Head of caudate nucleus (tissue), 42 donors: ENCODE data around the gene NLRC5.

Experiments used
- DNase-seq, 42 donors: peaks; one replicate each; pipeline versions ENCODE4 v3.0.0 to v3.0.0-alpha.2; 2020 to 2021; ENCODE audit warnings: mixed read lengths in 7 of 42
- intact Hi-C: fragments of 100-400 bp; cut with DNase I; formaldehyde crosslinking; loops from one replicate; pipeline ENCODE4 v1.15.0; 2022

The NLRC5 gene

DNA sequence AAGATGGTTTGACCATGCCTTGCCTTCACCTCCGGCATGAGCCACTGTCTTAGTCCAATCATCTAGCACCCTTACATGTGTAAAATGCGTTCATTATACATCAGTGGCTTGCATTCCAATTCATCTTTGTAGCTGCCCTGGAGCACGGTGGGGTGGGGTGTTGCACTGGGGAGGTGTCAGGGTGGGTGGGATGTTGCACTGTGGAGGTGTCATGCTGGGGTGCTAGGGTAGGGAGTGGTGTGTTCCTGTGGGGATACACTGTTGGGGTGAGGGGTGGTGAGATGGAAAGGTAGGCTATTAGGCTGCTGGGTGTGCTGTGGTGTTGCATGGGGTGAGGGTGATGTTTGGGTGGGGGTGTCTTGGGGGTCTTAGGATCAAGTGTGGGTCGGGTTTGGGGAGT lies 47.0 kb downstream of the NLRC5 start:
- intact Hi-C loops = no loop called here
- DNase-seq = no peak

GRCh38 chr16:57036945-57037344 lies 47.6 kb downstream of the NLRC5 start:
- DNase-seq = no peak
- intact Hi-C loops = no loop called here

- no peak for DNase-seq
- intact Hi-C loops = no loop called here
Measured at GRCh38 chr16:57038166-57038565, 48.8 kb downstream of the NLRC5 start.

- DNase-seq = peak in 5 of 42 donors; percentile 17 to 43 (median 30)
- intact Hi-C loops = no loop called here
Measured at GRCh38 chr16:57039148-57039812, 49.9 kb downstream of the NLRC5 start.

DNA sequence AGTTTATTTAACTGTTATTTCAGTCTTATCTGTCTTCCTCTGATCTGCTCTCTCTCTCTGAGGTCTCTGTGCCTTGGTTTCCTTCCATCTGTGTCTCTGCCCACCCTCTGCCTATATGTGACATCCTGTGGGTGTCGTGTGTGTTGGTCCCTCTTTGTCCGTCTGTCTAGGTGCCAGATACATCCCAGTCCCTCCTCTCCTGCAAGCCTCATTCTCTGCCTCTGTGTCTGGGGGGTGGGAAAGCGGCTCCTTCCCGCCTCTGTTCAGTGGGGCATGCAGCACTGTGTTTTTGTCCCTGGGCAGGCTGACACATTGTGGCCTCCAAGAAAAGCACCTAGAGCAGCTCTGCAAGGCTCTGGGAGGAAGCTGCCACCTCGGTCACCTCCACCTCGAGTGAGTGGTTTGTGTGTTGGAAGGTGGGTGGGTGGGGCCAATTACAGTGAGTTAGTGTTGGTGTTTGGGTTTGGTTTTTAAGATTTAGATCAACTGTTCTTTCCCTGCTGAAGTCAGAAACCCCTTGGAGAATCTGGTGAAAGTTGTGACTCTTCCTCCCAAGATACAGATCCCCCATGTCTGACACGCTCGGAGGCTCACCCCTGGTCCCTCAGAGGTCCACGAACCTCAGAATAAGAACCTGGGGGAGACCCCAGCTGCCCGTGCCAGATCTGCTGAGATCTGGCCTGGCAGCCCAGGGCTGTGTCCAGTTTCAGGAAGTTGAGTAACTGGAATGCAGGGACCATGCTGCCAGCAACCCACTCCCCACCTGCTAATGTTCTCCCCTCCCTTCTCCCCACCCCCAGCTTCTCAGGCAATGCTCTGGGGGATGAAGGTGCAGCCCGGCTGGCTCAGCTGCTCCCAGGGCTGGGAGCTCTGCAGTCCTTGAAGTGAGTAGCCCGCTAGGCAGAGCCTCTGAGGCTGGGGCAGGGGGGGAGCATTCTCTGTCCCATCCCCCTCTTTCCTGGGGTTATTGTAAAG lies 52.1 kb downstream of the NLRC5 start:
- intact Hi-C loops = no loop called here
- no peak for DNase-seq

DNA sequence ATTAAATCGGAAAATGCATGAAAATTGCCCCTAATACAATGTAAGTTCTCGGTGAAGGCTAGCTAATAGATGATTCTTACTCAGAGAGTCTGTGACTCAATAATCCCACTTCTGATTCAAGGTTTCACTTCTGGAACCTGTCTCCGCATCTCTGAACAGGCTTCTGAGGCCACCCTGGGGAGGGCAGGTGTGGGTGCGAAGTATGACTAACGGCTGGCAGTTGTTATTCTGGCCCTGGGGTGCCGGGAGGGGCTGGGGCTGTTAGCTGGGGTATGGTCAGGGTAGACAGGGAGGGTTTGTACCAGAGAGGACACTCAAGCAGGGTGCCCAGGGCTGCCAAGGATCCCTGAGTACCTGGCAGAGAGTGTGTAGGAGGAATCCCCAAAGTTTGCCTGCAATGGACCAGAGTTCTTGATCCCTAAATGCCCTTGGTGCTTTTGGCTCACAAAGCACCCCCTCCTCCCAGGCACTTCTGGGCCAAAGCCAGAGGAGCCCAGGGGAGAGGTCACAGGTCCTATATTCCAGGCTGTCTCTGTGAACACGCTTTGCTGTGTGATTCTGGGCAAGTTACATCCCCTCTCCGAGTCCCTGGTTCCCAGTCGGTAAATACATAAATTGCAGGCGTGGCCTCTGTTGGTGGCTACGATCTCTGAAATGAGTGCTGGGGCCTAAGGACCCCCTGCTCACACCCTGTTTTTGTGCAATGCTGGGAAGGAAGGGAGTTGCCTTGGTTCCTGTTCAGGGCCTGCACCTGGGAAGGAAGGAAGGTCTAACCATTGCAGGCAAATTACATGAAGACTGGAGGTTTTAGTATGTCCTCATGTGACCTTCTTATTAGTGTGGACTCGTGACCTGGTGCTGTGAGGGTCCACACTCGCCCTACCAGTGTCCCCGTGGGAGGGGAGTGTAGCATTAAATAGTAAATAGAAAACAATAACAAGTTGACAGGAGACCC lies 53.1 kb downstream of the NLRC5 start:
- peak in 24 of 42 donors; percentile 11 to 65 (median 36) for DNase-seq
- intact Hi-C loops = no loop called here

DNA sequence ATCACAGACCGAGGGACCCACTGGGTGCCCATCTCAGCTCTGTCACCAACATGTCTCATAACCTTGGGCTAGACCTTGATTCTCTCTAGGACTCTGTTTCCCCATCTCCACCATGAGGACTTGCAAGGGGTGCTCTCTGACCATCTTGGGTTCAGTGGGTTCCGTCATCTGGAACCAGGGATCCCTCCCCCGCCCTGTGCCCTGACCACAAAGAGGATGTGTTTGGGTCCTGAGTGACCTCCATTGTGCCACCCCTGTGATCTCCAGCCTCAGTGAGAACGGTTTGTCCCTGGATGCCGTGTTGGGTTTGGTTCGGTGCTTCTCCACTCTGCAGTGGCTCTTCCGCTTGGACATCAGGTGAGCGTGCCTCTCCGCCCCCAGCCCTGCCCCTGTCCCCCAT lies 53.9 kb downstream of the NLRC5 start:
- intact Hi-C loops = no loop called here
- DNase-seq = no peak

GRCh38 chr16:57044931-57045693 lies 55.8 kb downstream of the NLRC5 start:
- no peak for DNase-seq
- intact Hi-C loops = no loop called here

GRCh38 chr16:57045694-57046381 lies 56.5 kb downstream of the NLRC5 start:
- intact Hi-C loops = no loop called here
- peak; percentile 40 to 89 (median 79) for DNase-seq

DNA sequence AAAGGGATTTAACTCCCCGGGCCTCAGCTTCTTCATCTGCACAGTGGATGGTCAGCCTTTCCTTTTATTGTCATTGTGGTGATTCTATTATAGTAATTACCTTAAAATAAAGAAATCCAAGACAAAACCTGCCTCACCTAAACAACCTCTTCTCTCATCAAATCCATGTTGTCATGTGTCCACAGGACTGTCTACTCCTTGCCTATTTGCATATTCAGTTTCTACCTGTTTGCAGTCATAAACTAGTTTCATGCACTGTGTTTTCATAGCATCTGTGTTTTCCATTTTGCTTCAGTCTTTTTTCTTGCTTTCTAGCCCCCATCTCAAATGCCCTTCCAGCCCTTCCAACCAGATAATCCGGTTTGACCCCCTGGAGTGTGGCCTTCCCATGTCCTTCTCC lies 58.7 kb downstream of the NLRC5 start:
- intact Hi-C loops = no loop called here
- no peak for DNase-seq

DNA sequence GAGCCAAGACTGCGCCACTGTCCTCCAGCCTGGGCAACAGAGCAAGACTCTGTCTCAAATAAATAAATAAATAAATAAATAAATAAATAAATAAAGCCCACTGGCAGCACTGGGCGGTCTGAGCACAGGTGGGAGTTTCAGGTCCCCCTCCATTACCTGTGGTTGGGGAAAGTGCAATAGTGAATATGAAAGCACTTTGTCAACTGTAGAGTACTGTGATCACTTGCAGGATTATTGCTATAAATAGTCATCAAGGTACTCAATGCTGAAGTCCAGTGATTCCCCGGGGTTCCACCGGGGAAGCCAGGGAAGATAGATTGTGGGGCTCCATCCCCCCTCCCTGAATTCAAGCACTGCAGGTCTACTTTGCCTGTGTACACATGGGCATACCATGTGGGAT lies 60.3 kb downstream of the NLRC5 start:
- no peak for DNase-seq
- intact Hi-C loops = no loop called here

- intact Hi-C loops = no loop called here
- no peak for DNase-seq
Measured at GRCh38 chr16:57051696-57052228, 62.4 kb downstream of the NLRC5 start.

DNA sequence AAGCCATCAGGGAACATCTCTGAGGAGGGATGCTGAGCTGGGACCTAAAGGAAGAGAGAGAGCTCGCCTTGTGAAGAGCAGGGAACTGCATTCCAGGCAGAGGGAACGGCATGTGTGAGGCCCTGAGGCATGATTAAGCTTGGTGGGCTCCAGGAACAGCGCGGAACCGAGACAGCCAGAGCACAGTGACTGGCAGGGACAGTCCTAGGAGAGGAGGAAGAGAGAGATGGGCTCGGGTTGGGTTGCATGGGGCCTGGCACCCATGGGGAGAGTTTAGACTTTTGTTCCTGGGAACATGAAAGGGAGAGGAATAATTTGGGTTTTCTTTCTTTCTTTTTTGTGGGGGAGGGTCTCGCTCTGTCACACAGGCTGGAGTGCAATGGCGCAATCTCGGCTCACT lies 63.8 kb downstream of the NLRC5 start:
- no peak for DNase-seq
- intact Hi-C loops = no loop called here

DNA sequence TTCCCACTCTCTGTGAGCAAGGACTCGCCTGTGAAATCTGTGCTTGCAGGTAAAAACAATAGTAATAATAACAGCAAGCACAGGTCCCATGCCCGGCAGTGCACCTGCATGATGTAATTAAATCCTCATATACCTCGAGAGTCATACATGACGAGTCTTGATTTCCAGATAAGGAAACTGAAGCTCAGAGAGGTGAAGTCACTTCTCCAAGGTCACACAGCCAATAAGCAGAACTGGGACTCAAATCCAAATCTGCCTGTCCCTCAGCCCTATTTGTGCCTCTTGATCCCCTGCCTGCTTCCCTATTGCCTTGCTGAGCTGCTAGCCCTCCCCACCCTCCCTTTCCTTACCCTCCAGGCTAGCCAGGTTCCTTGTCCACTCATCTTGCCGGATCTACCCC lies 65.0 kb downstream of the NLRC5 start:
- no peak for DNase-seq
- intact Hi-C loops = no loop called here

DNA sequence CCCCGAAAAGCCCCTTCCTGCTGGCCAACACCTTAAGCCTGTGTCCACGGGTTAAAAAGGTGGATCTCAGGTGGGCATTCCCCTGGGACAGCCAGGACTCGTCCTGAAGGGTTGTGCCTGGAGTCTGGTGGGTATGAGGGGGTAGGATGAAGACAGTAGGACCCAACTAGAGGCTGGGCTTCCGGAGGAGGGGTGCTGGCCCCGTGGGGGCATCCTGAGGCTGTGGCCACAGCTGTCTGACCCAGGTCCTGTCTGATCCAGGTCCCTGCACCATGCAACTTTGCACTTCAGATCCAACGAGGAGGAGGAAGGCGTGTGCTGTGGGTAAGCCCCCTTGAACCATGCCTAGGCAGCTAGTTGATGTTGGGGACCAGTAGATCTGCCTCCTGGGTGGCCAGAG lies 65.4 kb downstream of the NLRC5 start:
- no peak for DNase-seq
- intact Hi-C loops = no loop called here

GRCh38 chr16:57055671-57056070 lies 66.3 kb downstream of the NLRC5 start:
- DNase-seq = no peak
- intact Hi-C loops = no loop called here

DNA sequence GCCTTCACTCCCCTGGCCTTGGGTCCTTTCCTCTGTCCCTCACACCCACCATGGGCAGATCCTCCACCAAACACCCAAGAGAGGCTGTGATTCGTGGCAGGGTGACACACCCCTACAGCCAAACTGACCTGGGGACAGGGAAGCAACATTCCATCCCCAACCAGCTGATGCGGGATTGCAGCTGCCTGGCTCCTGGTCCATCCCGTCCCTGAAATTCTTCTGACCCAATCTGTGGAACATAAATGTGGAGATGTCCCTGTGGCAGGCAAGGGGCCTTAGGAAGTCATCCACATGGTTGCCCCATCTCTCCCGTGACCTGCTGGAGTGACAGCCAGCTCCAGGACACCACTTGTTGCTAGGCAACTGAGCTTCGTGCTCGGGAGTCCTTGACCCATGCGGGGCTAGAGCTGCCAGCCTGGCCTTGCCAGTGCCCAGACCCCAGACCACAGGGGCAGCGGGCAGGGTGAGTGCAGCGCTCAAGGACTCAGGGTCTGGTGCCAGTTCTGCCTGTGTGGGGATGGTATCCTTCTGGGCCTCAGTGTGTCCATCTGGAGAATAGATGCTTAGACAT lies 69.0 kb downstream of the NLRC5 start:
- intact Hi-C loops = no loop called here
- no peak for DNase-seq
